CD4-positive, alpha-beta T cell treated with Interleukin-2 at 100 ng/mL for 4 hours (primary cell): ENCODE results near the gene SPNS3.

Experiments
- DNase-seq: peaks from one replicate; pipeline ENCODE4 v3.0.0-alpha.2; 2020; ENCODE audit warnings: low spot score

SPNS3 gene

GRCh38 chr17:4427505-4427904 lies 6.2 kb upstream of the SPNS3 start:
- no peak for DNase-seq

- no peak for DNase-seq
Observed at GRCh38 chr17:4436381-4436780, 2.6 kb downstream of the SPNS3 start.

- no peak for DNase-seq
Observed at GRCh38 chr17:4436846-4437245, 3.1 kb downstream of the SPNS3 start.

- DNase-seq = no peak
Observed at GRCh38 chr17:4438162-4438944, 4.6 kb downstream of the SPNS3 start.

- DNase-seq = no peak
Observed at GRCh38 chr17:4440021-4440420, 6.3 kb downstream of the SPNS3 start.

GRCh38 chr17:4440690-4441686 lies 7.2 kb downstream of the SPNS3 start:
- DNase-seq = no peak

GRCh38 chr17:4442582-4442981 lies 8.8 kb downstream of the SPNS3 start:
- no peak for DNase-seq

- no peak for DNase-seq
Observed at GRCh38 chr17:4443476-4443875, 9.7 kb downstream of the SPNS3 start.

- no peak for DNase-seq
Observed at GRCh38 chr17:4444782-4445473, 11.2 kb downstream of the SPNS3 start.

- DNase-seq = no peak
Observed at GRCh38 chr17:4445731-4446130, 12.0 kb downstream of the SPNS3 start.

- DNase-seq = no peak
Observed at GRCh38 chr17:4446326-4447071, 12.8 kb downstream of the SPNS3 start.

- no peak for DNase-seq
Observed at GRCh38 chr17:4448197-4448980, 14.6 kb downstream of the SPNS3 start.

GRCh38 chr17:4449736-4450135 lies 16.0 kb downstream of the SPNS3 start:
- DNase-seq = no peak

- DNase-seq = no peak
Observed at GRCh38 chr17:4450710-4451316, 17.1 kb downstream of the SPNS3 start.

- DNase-seq = no peak
Observed at GRCh38 chr17:4453812-4454591, 20.3 kb downstream of the SPNS3 start.

GRCh38 chr17:4460661-4461060 lies 26.9 kb downstream of the SPNS3 start:
- DNase-seq = no peak

GRCh38 chr17:4463818-4464476 lies 30.2 kb downstream of the SPNS3 start:
- no peak for DNase-seq

GRCh38 chr17:4465786-4466185 lies 32.0 kb downstream of the SPNS3 start:
- no peak for DNase-seq

GRCh38 chr17:4467287-4467686 lies 33.5 kb downstream of the SPNS3 start:
- DNase-seq = no peak
